Measurements from ENCODE around the gene ZNF23. TPM values are rescaled to one million over a fixed set of nuclear protein-coding genes. Genes with fewer than 3 reads are reported as not detected.

The ZNF23 gene
- total and polyA plus RNA-seq, 2 experiments from 2014 or later: 5.3 to 7.1 TPM

GRCh38 chr16:71406724-71407123 is 55.3 kb downstream of the ZNF23 start:
- no peak overlapping the region for H3K4me3 ChIP-seq
- no peaks in the 10 kb centered on the region for H3K4me1 ChIP-seq (ENCODE audit: insufficient read depth)
- TF ChIP-seq CTCF (IDR thresholded peaks at IDR 0.05; ENCODE audit: poor library complexity) (no peak), EZH2 (IDR thresholded peaks at IDR 0.05; ENCODE audit: borderline replicate concordance) (no peak), EZH2phosphoT487 (IDR thresholded peaks at IDR 0.05; ENCODE audit: low read depth, severe bottlenecking, unreplicated experiment) (no peak)
- H3K27me3 ChIP-seq: peaks cover 14% of the 10 kb centered on the region
- H3K9me2 ChIP-seq (replicated peaks; ENCODE audit: insufficient read depth): no peaks in the 10 kb centered on the region
- no peak overlapping the region for H3K27ac ChIP-seq
- 76% methylated on average over 8 of the region's 8 CpGs for WGBS (ENCODE audit: low lambda C conversion rate, missing lambda C conversion rate)
- H3K4me2 ChIP-seq: no peak overlapping the region
- no peaks in the 10 kb centered on the region for H3K9me3 ChIP-seq (ENCODE audit: low read depth)
- no peak for DNase-seq (ENCODE audit: low spot score)
- H3K36me3 ChIP-seq (replicated peaks; ENCODE audit: insufficient read depth, low read depth): no peaks in the 10 kb centered on the region
- H2AFZ ChIP-seq: no peak overlapping the region
- H4K20me1 ChIP-seq (ENCODE audit: insufficient read depth, poor library complexity, severe bottlenecking): no peaks in the 10 kb centered on the region
- H3K79me2 ChIP-seq: no peaks in the 10 kb centered on the region

GRCh38 chr16:71406316-71406715 is 55.7 kb downstream of the ZNF23 start:
- Histone ChIP-seq H3K27me3 (peaks cover 14% of the 10 kb centered on the region), H2AFZ (no peak overlapping the region), H3K4me1 (ENCODE audit: insufficient read depth) (no peaks in the 10 kb centered on the region), H3K4me2 (no peak overlapping the region), H3K9me2 (replicated peaks; ENCODE audit: insufficient read depth) (no peaks in the 10 kb centered on the region), H3K36me3 (replicated peaks; ENCODE audit: insufficient read depth, low read depth) (no peaks in the 10 kb centered on the region), H3K79me2 (no peaks in the 10 kb centered on the region), H3K27ac (no peak overlapping the region), H3K4me3 (no peak overlapping the region), H3K9me3 (ENCODE audit: low read depth) (no peaks in the 10 kb centered on the region), H4K20me1 (ENCODE audit: insufficient read depth, poor library complexity, severe bottlenecking) (no peaks in the 10 kb centered on the region)
- 93% methylated on average over 5 of the region's 5 CpGs for WGBS (ENCODE audit: low lambda C conversion rate, missing lambda C conversion rate)
- TF ChIP-seq EZH2phosphoT487 (IDR thresholded peaks at IDR 0.05; ENCODE audit: low read depth, severe bottlenecking, unreplicated experiment) (no peak), EZH2 (IDR thresholded peaks at IDR 0.05; ENCODE audit: borderline replicate concordance) (no peak), CTCF (IDR thresholded peaks at IDR 0.05; ENCODE audit: poor library complexity) (no peak)
- no peak for DNase-seq (ENCODE audit: low spot score)

GRCh38 chr16:71404364-71404763 is 57.7 kb downstream of the ZNF23 start:
- no peaks in the 10 kb centered on the region for H4K20me1 ChIP-seq (ENCODE audit: insufficient read depth, poor library complexity, severe bottlenecking)

More at GRCh38 chr16:71404364-71404763, 57.7 kb downstream of the ZNF23 start:
- H3K4me2 ChIP-seq: no peak overlapping the region
- H3K4me3 ChIP-seq: no peak overlapping the region
- TF ChIP-seq EZH2phosphoT487 (IDR thresholded peaks at IDR 0.05; ENCODE audit: low read depth, severe bottlenecking, unreplicated experiment) (no peak), EZH2 (IDR thresholded peaks at IDR 0.05; ENCODE audit: borderline replicate concordance) (no peak), CTCF (IDR thresholded peaks at IDR 0.05; ENCODE audit: poor library complexity) (no peak)
- H3K27ac ChIP-seq: no peak overlapping the region
- H3K9me2 ChIP-seq (replicated peaks; ENCODE audit: insufficient read depth): no peaks in the 10 kb centered on the region
- no peaks in the 10 kb centered on the region for H3K4me1 ChIP-seq (ENCODE audit: insufficient read depth)
- no peaks in the 10 kb centered on the region for H3K79me2 ChIP-seq
- WGBS (ENCODE audit: low lambda C conversion rate, missing lambda C conversion rate): 53% methylated on average over 4 of the region's 4 CpGs
- no peak for DNase-seq (ENCODE audit: low spot score)
- H3K27me3 ChIP-seq: peaks cover 11% of the 10 kb centered on the region
- no peak overlapping the region for H2AFZ ChIP-seq
- no peaks in the 10 kb centered on the region for H3K9me3 ChIP-seq (ENCODE audit: low read depth)
- H3K36me3 ChIP-seq (replicated peaks; ENCODE audit: insufficient read depth, low read depth): no peaks in the 10 kb centered on the region
